KBM-7 (cell line): ENCODE measurements around the gene VPS52.
"Not testable (repeated sequence)": the region's sequence is repeated elsewhere in the genome, so short reads cannot be mapped to it uniquely, and the experiment has no call there.

ENCODE experiments used
- DNase-seq: peaks from one replicate; pipeline ENCODE4 v3.0.0-alpha.2; 2015
- in situ Hi-C: fragments of 300-500 bp; cut with MboI; formaldehyde crosslinking; loops from 2 replicates; pipeline ENCODE4 v1.14.3; 2020; ENCODE audit warnings: low sequenced_read_pairs, low pct_unique_long_range_greater_than_20kb, mixed read lengths

The VPS52 gene

GRCh38 chr6:33272275-33273128, 826 bp upstream of the VPS52 start:
- in situ Hi-C loops = loop anchor here (10.0 kb wide), 1 partner anchor 132 kb away; no protein-coding TSS in a partner anchor

DNA sequence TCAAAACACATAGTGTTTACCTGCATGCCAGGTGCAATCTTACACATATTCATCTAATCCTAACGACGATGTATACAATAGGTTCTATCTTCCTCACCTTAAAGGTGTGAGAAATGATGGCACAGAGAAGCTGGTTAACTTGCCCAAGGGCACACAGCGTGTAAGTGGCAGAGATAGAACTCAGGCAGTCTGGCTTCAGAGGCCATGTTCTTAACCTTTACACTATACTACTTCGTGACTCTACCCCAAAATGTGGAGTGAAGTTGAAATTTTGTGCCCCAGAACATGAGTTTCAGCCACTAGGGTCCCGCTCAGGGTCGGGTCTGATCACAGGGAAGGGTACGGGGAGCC, 584 bp downstream of the VPS52 start:
- in situ Hi-C loops = loop anchor here (10.0 kb wide), 1 partner anchor 134 kb away; no protein-coding TSS in a partner anchor
- DNase-seq = no peak

More at GRCh38 chr6:33272275-33273128, 826 bp upstream of the VPS52 start:
- DNase-seq = no peak

GRCh38 chr6:33264015-33264414, 7.7 kb downstream of the VPS52 start:
- DNase-seq = no peak
- in situ Hi-C loops = no loop called here

- in situ Hi-C loops, DNase-seq: not testable (repeated sequence)
These were observed 9.2 kb downstream of the VPS52 start for GRCh38 chr6:33262490-33262889.

DNA sequence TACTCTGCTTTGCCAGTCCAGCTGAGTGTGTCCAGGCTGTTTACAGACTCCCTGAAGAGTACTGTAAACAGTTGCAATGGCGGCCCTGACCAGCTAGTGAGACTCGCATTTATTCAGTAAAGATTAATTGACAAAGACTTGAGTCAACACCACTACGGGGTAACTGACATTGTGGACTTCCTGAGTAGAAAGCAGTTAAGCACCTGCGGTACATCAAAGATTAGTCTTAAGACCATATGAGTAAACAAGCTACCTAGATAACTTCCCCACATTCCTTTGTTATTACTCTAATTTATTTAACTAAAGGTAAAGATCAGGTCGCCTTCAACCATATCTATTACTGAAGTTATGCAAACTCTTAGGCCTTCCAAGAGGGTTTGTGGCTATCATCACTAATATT, 12.6 kb downstream of the VPS52 start:
- DNase-seq = no peak
- in situ Hi-C loops = no loop called here

DNA sequence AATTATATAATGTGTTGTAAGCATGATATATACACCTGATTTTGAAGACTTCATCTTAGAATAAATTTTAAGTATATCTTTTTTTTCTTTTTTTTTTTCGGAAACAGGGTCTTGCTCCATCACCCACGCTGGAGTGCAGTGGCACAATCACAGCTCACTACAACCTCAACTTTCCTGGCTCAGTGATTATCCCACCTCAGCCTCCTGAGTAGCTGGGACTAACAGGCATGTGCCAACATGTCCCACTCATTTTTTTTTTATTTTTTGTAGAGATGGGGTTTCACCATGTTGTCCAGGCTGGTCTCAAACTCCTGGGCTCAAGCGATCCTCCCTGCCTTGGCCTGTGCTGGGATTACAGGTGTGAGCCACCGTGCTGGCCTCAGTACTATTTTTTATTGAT, 17.1 kb downstream of the VPS52 start:
- in situ Hi-C loops = no loop called here
- no peak for DNase-seq

DNA sequence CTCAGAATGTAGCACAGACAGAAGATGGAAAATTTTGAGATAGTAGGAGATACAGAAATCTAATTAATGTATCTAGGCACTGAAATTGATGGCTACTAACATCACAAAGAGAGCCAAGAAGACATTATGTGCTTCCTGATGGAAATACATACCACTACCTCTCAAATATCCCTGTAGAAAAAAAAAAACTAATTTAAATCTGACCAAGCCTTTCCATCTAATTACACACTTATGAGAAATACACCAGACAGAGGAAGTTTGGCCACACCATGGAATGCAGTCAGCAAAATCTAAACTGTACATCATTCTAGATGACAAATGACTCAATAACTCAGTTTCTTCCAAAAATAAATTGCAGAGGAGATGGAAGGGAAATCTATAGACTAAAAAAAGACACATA, 18.9 kb downstream of the VPS52 start:
- DNase-seq = no peak
- in situ Hi-C loops = no loop called here

DNA sequence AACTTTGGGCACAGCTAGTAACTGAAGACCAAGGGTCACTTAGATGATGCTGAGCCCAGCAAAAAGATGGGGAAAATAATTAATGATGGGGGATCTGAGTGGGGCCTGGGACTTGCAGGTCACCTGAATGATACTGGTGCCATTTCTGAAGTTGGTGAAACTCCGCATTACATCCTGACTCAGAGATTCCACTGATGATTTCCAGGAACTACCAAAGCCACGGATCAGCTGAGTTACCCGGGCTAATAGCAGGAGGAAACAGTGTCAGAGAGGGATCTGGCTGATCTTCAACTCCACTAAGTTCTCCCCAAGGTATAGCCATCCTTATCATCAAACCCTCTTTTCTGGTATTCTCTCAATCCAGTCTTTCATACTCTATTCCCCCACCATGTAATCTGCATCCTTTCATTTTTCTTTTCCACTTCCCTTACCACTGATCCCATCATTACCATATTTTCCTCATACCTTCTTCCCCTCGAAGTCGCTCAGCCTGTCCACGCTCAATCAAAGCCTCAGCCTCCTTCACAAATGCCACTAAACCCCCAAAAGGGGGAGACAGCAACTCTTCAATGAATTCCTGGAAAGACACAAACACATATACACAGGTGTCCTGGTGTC, 20.2 kb downstream of the VPS52 start:
- in situ Hi-C loops = no loop called here
- DNase-seq = no peak

GRCh38 chr6:33250731-33251130, 20.9 kb downstream of the VPS52 start:
- no peak for DNase-seq
- in situ Hi-C loops = no loop called here

DNA sequence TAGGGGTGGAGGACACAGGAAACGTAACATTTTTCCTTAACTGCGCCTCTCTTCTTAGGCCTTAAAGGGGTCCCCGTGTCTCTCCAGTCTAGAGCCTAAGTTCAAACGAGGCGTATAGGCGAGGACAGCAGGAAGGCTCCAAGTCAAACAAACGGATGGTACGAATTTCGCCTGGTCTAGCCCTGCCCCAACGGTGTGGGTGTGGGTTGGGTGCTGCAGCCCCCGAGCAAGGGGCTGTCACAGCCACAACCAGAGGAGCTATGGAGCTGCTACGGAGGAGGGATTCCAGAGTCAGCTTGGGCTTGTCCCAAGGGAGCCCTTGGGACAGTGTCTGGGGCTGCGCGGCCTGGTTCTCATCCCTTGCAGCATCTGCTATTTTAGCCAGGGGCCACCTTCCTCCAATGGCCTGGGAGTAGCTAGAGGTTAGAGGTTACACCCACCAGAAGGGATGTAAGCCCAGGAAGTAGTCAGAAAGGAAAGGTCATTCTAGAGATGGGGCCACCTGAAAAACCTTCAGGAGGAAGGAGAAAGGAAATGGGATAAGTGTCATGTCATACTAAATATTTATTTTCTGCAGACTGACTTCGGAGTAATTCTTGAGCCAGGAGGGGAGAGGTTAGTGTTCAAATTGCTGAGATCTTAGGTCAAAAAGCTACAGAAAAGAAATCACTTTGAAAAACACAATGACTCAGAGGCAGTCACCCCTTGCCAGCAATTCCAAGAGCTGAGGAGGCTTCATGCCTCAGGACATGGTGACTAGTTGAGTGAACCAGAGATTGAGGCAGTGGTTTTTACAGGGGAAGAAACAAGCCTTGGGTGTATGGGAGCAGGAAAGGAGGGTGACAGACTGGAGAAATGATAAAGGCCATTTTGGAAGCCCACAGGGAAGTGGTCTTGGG, 21.7 kb downstream of the VPS52 start:
- in situ Hi-C loops = no loop called here
- no peak for DNase-seq

DNA sequence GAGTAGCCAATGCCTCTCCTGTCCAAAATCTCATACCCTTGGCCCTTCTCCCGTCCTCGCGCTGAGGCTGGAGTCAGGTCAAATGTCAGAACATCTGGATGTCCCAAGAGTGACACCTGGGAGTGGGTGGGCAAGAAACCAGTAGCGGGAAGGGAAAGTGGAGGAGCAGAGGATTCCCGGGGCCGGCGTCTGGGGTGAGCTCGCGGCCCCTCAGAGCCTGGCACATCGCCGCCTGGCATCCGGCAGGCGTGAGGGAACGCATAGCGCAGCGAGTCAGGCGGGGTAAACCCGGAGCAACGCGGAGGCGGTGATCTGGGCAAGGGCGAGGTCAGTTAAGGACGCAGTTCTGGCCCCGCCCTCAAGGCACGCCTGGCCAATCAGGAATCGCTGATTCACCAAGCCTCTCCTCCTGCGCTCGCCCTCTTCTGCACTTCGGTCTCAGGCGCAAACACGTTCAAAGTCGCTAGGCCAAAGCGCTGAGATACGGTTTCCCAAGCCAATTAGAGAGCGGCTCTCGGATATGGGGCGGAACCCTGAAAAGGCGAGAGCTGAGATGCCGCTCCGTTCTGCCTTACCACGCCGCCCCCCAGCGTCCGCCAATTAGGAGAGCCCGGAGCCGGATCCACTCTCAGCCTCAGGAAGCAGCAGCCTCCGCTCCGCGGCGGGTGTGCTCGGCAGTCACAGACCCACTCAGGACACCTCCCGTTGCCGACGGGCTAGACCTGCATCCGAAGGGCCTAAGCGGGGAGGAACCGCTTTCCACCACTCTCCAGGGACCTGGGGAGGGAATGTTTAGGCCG, 22.5 kb downstream of the VPS52 start:
- in situ Hi-C loops = no loop called here
- DNase-seq = peak; percentile 100

DNA sequence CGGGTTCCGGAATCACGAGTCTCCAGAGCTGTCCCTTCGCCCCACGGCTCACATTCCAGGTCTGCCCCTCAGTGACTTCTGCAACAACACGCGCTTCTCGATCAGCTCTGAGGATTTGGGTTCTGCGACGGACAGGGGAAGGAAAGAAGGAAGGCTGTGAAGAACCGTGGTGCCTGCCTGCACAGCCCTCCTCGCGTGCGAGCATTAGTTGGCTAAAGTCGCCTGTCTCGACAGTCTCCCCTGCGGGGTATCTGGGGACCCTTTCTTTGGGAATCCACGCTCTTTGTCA, 23.1 kb downstream of the VPS52 start:
- DNase-seq = no peak
- in situ Hi-C loops = no loop called here

- in situ Hi-C loops = no loop called here
- DNase-seq = peak; percentile 93
These were observed 23.6 kb downstream of the VPS52 start for GRCh38 chr6:33247977-33248642.

DNA sequence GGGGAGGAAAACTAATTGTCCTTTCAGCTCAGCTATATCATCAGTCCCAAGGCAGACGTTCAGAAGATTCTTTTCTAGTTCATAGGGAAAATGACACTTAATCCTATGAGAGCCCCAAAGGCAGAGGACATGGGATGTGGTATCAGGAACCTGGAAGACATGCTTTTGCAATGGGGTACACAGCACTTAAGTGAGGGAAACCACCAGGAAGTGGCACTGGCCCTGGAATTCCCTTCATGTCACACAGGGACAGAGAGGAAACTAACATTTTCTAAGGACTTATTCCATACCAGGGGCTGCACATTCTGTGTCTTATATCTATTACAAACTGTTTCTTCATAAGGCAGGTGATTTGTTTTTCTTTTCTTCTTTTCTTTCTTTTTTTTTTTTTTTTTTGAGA, 28.2 kb downstream of the VPS52 start:
- in situ Hi-C loops = no loop called here
- no peak for DNase-seq

GRCh38 chr6:33241968-33242367, 29.7 kb downstream of the VPS52 start:
- DNase-seq = peak; percentile 15
- in situ Hi-C loops = no loop called here

GRCh38 chr6:33237741-33238140, 33.9 kb downstream of the VPS52 start:
- DNase-seq = no peak
- in situ Hi-C loops = no loop called here

DNA sequence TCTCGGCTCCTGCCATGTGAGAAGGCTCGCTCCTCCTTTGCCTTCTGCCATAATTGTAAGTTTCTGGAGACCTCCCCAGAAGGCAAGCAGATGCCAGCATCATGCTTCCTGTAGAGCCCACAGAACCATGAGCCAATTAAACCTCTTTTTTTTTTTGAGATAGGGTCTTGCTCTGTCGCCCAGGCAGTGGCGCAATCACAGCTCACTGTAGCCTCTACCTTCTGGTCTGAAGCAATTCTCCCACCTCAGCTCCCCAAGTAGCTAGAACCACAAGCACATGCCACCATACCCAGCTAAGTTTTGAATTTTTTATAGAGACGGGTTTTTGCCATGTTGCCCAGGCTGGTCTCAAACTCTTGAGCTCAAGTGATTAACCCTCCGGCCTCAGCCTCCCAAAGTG, 34.8 kb downstream of the VPS52 start:
- in situ Hi-C loops = no loop called here
- DNase-seq = no peak

GRCh38 chr6:33236328-33236727, 35.3 kb downstream of the VPS52 start:
- no peak for DNase-seq
- in situ Hi-C loops = no loop called here

DNA sequence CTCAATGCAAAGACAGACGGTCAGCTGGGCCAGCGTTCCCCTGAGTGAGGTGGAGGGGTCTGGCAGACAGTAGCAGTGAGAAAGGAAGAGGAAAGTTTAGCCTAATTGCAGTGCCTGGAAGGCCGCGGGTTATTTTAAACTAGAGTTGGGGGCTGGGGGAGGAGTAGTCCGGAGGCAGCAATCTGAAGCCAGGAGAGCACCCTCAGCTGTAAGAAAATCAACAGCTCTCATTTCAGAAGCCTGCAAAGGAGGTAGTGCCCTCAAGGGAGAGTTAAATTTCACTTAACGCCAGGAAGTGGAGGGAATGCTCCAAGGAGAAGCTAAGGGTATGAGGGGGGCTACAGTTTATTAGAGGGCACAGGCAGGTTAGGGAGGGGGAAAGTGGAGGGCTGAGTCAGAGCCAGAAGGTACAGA, 36.4 kb downstream of the VPS52 start:
- in situ Hi-C loops = no loop called here

More for the DNA sequence above, 36.4 kb downstream of the VPS52 start:
- no peak for DNase-seq
